Measurements from ENCODE around the gene C8A.

Gene C8A

DNA sequence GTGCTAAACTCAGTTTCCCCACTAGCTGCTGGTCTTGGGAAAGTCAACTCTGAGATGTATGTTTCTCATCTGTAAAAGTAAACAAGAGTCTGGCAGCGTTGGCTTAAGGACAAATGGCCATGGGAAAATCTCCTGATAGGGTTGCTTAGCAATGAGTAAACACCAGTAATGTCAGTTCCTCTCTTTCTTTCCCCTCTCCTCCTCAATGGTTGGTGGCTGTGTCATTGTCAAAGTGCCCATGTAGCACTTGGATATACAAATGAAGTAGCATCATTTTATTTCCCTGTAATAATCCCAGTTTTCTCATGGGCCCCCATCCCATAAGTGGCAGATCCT lies 33.2 kb upstream of the C8A start:
- no peak for DNase-seq (ENCODE audit: insufficient read length, low spot score)
- no peak for FAIRE-seq
- no peak for TF ChIP-seq POLR2AphosphoS5 (IDR thresholded peaks at IDR 0.05; ENCODE audit: low read depth, low read length)
- TF ChIP-seq TAF1 (IDR thresholded peaks at IDR 0.05; ENCODE audit: low read depth, low read length) = no peak
- no peak for TF ChIP-seq SPI1 (IDR thresholded peaks at IDR 0.05; ENCODE audit: low read depth, low read length)
- TF ChIP-seq PAX5 (IDR thresholded peaks at IDR 0.05; ENCODE audit: insufficient read depth, low read length, severe bottlenecking) = no peak
- TF ChIP-seq POLR2A (IDR thresholded peaks at IDR 0.05; ENCODE audit: low read depth, low read length) = no peak
- no peak for TF ChIP-seq POU2F2 (IDR thresholded peaks at IDR 0.05; ENCODE audit: low read depth, low read length)

GRCh38 chr1:56824271-56824670 lies 30.3 kb upstream of the C8A start:
- no peak for DNase-seq (ENCODE audit: insufficient read length, low spot score)
- TF ChIP-seq POLR2AphosphoS5 (IDR thresholded peaks at IDR 0.05; ENCODE audit: low read depth, low read length) (no peak), POLR2A (IDR thresholded peaks at IDR 0.05; ENCODE audit: low read depth, low read length) (no peak), POU2F2 (IDR thresholded peaks at IDR 0.05; ENCODE audit: low read depth, low read length) (no peak), TAF1 (IDR thresholded peaks at IDR 0.05; ENCODE audit: low read depth, low read length) (no peak)
- no peak for FAIRE-seq

DNA sequence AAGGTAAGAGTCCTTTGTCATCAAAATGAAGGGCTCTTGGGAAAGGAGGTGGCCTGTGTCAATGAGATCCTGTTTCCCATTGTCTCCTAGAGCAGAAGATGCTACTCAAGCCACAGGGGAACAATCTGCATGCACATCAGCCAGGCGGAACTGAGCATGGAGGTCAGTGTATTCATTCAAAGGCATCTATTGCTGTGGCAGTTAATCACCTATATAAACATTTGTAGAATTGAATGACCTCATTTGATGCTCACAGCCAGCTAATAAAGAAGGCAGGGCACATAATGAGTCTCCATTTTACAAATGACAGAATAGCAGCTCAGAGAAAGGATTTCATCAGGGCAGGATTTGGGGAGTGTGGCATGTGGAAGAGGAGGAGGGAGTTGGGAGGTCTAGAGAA lies 29.7 kb upstream of the C8A start:
- FAIRE-seq = no peak
- no peak for TF ChIP-seq SPI1 (IDR thresholded peaks at IDR 0.05; ENCODE audit: low read depth, low read length)
- no peak for TF ChIP-seq POLR2A (IDR thresholded peaks at IDR 0.05; ENCODE audit: low read depth, low read length)
- TF ChIP-seq TAF1 (IDR thresholded peaks at IDR 0.05; ENCODE audit: low read depth, low read length) = no peak

DNA sequence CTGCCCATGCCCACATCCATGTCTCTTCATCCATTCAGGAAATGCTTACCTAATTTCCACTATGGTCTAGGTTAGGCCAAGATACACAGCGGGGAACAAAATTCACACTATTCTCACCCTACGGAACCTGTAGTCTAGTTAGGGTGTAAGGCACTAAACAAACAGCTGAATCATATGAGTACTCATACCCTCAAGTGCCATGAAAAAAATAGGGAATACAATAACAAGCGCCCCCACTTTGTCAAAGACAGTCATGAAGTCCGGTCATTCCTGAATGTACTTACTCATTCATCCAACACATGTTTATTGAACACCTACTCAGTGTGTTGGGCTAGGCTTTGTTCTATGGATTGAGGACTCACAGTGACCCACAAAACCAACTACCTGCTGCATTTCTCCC lies 29.2 kb upstream of the C8A start:
- DNase-seq (ENCODE audit: insufficient read length, low spot score) (no peak), FAIRE-seq (no peak)
- TF ChIP-seq POLR2AphosphoS5 (IDR thresholded peaks at IDR 0.05; ENCODE audit: low read depth, low read length) (no peak), POU2F2 (IDR thresholded peaks at IDR 0.05; ENCODE audit: low read depth, low read length) (no peak), TAF1 (IDR thresholded peaks at IDR 0.05; ENCODE audit: low read depth, low read length) (no peak), SPI1 (IDR thresholded peaks at IDR 0.05; ENCODE audit: low read depth, low read length) (no peak), PAX5 (IDR thresholded peaks at IDR 0.05; ENCODE audit: insufficient read depth, low read length, severe bottlenecking) (no peak), POLR2A (IDR thresholded peaks at IDR 0.05; ENCODE audit: low read depth, low read length) (no peak)

More for the DNA sequence above, 29.7 kb upstream of the C8A start:
- DNase-seq (ENCODE audit: insufficient read length, low spot score) = no peak

- TF ChIP-seq POU2F2 (IDR thresholded peaks at IDR 0.05; ENCODE audit: low read depth, low read length) = no peak
- no peak for TF ChIP-seq SPI1 (IDR thresholded peaks at IDR 0.05; ENCODE audit: low read depth, low read length)
- no peak for TF ChIP-seq TAF1 (IDR thresholded peaks at IDR 0.05; ENCODE audit: low read depth, low read length)
- no peak for TF ChIP-seq PAX5 (IDR thresholded peaks at IDR 0.05; ENCODE audit: insufficient read depth, low read length, severe bottlenecking)
- no peak for TF ChIP-seq POLR2A (IDR thresholded peaks at IDR 0.05; ENCODE audit: low read depth, low read length)
- TF ChIP-seq POLR2AphosphoS5 (IDR thresholded peaks at IDR 0.05; ENCODE audit: low read depth, low read length) = no peak
- no peak for DNase-seq (ENCODE audit: insufficient read length, low spot score)
- FAIRE-seq = no peak
Observed at GRCh38 chr1:56827711-56828110, 26.9 kb upstream of the C8A start.

DNA sequence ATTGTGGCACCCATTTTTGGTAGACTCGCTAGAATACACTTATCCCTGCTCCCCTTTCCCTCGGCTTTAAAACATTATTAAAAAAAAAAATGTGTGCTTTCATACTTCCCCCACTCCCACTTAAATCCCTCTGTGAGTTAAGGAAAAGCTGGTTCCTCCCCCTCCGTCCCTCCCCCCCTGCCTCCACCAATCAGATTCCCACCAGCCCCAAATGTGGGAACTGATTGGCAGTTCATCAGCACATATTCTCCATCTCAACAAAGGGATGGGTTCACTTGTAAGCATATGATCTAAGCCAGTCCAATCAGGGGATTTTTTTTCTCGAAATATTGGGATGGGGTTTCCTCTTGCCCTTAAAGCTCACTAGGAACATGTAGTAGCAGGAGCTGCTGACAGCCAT lies 24.5 kb upstream of the C8A start:
- DNase-seq (ENCODE audit: insufficient read length, low spot score) (no peak), FAIRE-seq (no peak)
- TF ChIP-seq PAX5 (IDR thresholded peaks at IDR 0.05; ENCODE audit: insufficient read depth, low read length, severe bottlenecking) (no peak), POU2F2 (IDR thresholded peaks at IDR 0.05; ENCODE audit: low read depth, low read length) (no peak), TAF1 (IDR thresholded peaks at IDR 0.05; ENCODE audit: low read depth, low read length) (no peak), POLR2AphosphoS5 (IDR thresholded peaks at IDR 0.05; ENCODE audit: low read depth, low read length) (no peak)

- FAIRE-seq = peak; percentile 58
- DNase-seq (ENCODE audit: insufficient read length, low spot score) = peak; percentile 50
- TF ChIP-seq PAX5 (IDR thresholded peaks at IDR 0.05; ENCODE audit: insufficient read depth, low read length, severe bottlenecking) = no peak
- no peak for TF ChIP-seq SPI1 (IDR thresholded peaks at IDR 0.05; ENCODE audit: low read depth, low read length)
- no peak for TF ChIP-seq POLR2AphosphoS5 (IDR thresholded peaks at IDR 0.05; ENCODE audit: low read depth, low read length)
- no peak for TF ChIP-seq POLR2A (IDR thresholded peaks at IDR 0.05; ENCODE audit: low read depth, low read length)
- no peak for TF ChIP-seq POU2F2 (IDR thresholded peaks at IDR 0.05; ENCODE audit: low read depth, low read length)
- no peak for TF ChIP-seq TAF1 (IDR thresholded peaks at IDR 0.05; ENCODE audit: low read depth, low read length)
Observed at GRCh38 chr1:56831871-56832693, 22.5 kb upstream of the C8A start.

- DNase-seq (ENCODE audit: insufficient read length, low spot score) = no peak
- TF ChIP-seq POU2F2 (IDR thresholded peaks at IDR 0.05; ENCODE audit: low read depth, low read length) (no peak), PAX5 (IDR thresholded peaks at IDR 0.05; ENCODE audit: insufficient read depth, low read length, severe bottlenecking) (no peak), POLR2AphosphoS5 (IDR thresholded peaks at IDR 0.05; ENCODE audit: low read depth, low read length) (no peak), TAF1 (IDR thresholded peaks at IDR 0.05; ENCODE audit: low read depth, low read length) (no peak), POLR2A (IDR thresholded peaks at IDR 0.05; ENCODE audit: low read depth, low read length) (no peak), SPI1 (IDR thresholded peaks at IDR 0.05; ENCODE audit: low read depth, low read length) (no peak)
- no peak for FAIRE-seq
Observed at GRCh38 chr1:56833088-56833487, 21.5 kb upstream of the C8A start.

DNA sequence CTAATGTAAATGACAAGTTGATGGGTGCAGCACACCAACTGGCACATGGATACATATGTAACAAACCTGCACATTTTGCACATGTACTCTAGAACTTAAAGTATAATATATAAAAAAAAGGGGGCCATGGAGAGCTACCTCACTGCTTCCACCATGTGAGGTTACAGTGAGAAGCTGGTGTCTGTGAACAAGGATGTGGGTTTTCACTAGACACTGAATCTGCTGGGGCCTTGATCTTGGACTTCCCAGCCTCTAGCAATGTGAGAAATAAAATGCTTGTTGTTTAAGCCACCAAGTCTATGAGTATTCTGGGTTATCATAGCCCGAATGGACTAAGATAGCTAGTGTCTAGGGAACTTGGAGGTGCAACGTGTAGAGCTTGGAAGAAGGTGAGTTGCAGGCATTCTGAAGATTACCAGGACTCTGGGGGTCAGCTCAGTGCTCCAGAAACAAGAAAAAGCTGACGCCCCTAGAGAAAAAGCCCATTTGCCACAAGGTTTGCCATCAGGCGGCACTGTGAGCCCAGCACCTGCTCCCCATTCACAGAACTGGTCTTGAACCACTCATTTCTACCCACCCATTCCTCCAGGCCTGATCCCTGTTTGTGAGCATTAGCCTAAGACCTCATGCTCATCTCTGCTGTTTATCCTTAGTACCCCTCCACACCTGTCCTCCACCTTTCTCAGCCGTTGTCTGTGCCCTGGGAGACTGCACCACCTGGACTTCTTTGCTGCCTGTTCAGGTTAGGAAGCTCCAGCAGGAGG lies 20.3 kb upstream of the C8A start:
- FAIRE-seq (no peak), DNase-seq (ENCODE audit: insufficient read length, low spot score) (no peak)
- no peak for TF ChIP-seq SPI1 (IDR thresholded peaks at IDR 0.05; ENCODE audit: low read depth, low read length)
- no peak for TF ChIP-seq POU2F2 (IDR thresholded peaks at IDR 0.05; ENCODE audit: low read depth, low read length)
- TF ChIP-seq POLR2AphosphoS5 (IDR thresholded peaks at IDR 0.05; ENCODE audit: low read depth, low read length) = no peak
- TF ChIP-seq PAX5 (IDR thresholded peaks at IDR 0.05; ENCODE audit: insufficient read depth, low read length, severe bottlenecking) = no peak

GRCh38 chr1:56835657-56836056 lies 18.9 kb upstream of the C8A start:
- DNase-seq (ENCODE audit: insufficient read length, low spot score) (no peak), FAIRE-seq (no peak)
- no peak for TF ChIP-seq SPI1 (IDR thresholded peaks at IDR 0.05; ENCODE audit: low read depth, low read length)
- TF ChIP-seq POLR2AphosphoS5 (IDR thresholded peaks at IDR 0.05; ENCODE audit: low read depth, low read length) = no peak
- TF ChIP-seq POLR2A (IDR thresholded peaks at IDR 0.05; ENCODE audit: low read depth, low read length) = no peak
- no peak for TF ChIP-seq TAF1 (IDR thresholded peaks at IDR 0.05; ENCODE audit: low read depth, low read length)
- no peak for TF ChIP-seq PAX5 (IDR thresholded peaks at IDR 0.05; ENCODE audit: insufficient read depth, low read length, severe bottlenecking)
- TF ChIP-seq POU2F2 (IDR thresholded peaks at IDR 0.05; ENCODE audit: low read depth, low read length) = no peak

Data from GM12891 (cell line).